HG03457 (cell line): ENCODE results near the gene PTPRN.

Experiments
- ATAC-seq: cut with Tn5 transposase; IDR thresholded peaks from one replicate; pipeline ENCODE4 v1.9.1; 2021; ENCODE audit warnings: moderate number of reproducible peaks; ENCODE audit not compliant: unreplicated experiment

The PTPRN gene

DNA sequence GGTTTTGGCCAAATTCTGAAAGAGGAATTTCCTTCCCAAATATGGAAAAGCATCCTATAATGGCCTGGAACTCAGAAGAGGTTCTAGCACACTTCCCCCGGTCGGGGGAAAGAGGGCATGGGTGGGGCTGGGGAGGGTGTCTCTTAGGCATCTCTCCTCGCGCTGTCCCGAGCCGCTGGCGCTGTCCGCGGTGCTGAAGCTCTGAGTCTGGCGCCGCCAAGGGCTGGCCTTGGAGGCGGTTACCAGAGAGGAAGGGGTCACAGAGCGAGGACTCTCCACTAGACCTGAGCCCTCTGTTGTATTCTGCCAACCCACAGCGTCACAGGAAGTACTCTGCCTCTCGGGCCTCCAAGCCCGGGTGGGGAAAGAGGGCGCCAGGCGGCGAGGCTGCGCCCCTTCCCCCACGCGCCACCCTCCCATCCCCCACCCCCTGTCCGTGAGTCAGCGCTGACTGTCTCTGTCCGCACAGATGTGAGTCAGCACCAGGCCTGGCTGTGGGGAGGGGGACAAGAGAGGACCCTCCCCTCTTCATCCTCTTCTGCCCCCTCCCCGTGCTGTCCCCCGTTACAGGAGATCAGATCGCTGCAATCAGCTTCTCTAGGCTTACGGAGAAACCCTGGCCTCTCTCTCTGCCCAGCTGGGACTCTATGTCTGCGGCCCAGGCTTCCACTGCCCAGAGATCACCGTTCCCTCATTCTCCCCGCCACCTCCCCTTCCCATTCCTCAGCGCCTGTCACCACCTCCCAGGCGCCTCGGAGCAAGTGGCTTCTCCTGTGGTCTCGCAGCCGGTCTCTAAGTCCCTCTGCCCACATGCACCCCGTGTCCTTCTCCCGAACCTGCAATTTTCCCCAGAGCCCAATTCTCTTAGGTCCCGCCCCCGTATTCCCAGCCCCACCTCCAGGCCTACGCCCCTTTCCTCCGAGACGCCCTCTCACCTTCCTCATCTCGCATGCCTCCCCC, 779 bp downstream of the PTPRN start:
- no peak for ATAC-seq

GRCh38 chr2:219306047-219306446, 3.2 kb downstream of the PTPRN start:
- no peak for ATAC-seq

GRCh38 chr2:219304223-219304622, 5.0 kb downstream of the PTPRN start:
- ATAC-seq = no peak

GRCh38 chr2:219302412-219302968, 6.7 kb downstream of the PTPRN start:
- no peak for ATAC-seq

DNA sequence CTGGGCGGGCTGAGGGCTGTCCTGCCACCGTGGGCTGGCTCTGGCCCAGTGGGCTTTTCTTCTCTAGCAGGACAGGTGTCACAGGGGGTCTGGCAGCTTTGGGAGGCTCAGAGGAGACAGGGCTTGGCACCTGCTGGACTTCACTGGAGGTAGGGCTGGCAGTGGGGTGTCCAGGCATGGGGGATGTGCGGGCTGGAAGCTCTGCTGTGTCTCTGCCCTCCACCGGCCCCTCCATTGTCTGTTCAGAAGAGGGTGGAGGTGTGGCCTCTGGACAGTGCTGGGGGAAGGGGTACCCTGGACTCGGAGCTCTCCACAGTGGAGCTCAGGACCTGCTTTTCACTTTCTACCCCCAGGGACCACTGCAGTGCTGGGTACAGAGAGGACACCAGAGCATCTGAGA, 9.2 kb downstream of the PTPRN start:
- no peak for ATAC-seq

DNA sequence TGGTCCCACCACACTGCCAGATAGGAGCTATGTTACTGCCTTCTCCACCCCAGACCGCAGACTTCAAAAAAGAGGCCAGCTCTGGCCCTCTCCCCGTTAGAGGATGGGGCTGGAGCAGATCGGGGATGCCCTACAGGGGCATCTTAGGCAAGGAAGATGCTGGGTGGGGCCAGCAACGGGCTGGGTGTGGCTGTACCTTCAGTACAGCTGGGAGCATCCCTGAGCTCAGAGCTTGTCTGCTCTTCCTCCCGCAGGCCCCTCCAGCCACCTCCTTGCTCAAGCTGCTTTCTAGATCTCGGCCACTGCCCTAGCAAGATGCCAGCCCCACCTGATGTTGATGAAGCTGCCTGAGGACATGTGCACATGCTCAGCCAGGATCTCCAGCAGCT, 9.8 kb downstream of the PTPRN start:
- no peak for ATAC-seq

GRCh38 chr2:219298759-219299371, 10.3 kb downstream of the PTPRN start:
- ATAC-seq = no peak

DNA sequence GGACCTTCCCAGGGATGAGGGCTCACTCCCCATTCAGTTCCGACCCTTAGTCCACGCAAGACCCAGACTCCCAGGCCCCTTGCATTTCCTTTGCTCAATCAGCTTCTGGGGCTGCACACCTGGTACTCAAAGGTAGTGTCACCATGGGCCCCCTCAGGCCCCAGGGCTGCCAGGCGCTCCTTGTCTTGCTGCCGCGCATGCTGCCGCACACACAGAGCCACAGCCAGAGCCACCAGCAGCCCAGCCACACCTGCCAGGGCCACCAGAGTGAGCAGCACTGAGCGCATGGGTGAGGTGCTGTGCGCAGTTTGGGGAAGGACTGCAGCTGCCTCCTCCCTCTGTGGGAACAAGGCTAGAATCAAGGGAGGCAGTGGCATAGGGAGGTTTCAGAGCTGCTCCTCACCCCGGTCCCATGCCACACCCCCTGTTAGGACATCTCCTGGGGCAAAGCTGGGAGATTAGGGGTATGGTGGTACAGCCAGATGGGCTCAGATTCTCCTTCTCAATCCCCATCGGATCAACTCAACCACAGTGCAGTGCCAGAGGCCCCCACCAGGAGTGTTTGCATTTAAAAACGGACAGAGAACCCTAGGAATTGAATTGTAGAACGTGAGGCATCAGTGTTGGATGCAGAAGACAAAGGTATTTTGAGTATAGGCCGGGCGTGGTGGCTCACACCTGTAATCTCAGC, 11.3 kb downstream of the PTPRN start:
- no peak for ATAC-seq

- ATAC-seq = no peak
Measured at GRCh38 chr2:219296631-219297391, 12.4 kb downstream of the PTPRN start.

DNA sequence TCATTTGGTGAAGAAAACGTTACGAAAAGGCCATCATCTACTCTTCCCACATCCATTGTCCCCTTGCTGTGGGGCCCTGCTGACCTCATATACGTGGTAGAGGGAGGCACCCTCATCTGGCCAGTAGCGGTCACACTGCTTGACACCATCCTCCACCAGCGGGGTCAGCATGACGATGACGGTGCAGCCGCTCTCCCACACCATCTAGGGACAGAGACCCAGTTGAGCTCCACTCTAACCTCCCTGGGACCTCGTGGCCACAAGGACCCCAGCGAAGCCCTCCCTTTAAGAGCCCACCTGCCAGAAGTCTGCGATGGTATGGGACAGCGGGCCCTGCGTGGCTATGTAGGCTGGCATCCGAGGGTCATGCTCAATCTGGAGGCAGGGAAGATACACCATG, 13.1 kb downstream of the PTPRN start:
- no peak for ATAC-seq

DNA sequence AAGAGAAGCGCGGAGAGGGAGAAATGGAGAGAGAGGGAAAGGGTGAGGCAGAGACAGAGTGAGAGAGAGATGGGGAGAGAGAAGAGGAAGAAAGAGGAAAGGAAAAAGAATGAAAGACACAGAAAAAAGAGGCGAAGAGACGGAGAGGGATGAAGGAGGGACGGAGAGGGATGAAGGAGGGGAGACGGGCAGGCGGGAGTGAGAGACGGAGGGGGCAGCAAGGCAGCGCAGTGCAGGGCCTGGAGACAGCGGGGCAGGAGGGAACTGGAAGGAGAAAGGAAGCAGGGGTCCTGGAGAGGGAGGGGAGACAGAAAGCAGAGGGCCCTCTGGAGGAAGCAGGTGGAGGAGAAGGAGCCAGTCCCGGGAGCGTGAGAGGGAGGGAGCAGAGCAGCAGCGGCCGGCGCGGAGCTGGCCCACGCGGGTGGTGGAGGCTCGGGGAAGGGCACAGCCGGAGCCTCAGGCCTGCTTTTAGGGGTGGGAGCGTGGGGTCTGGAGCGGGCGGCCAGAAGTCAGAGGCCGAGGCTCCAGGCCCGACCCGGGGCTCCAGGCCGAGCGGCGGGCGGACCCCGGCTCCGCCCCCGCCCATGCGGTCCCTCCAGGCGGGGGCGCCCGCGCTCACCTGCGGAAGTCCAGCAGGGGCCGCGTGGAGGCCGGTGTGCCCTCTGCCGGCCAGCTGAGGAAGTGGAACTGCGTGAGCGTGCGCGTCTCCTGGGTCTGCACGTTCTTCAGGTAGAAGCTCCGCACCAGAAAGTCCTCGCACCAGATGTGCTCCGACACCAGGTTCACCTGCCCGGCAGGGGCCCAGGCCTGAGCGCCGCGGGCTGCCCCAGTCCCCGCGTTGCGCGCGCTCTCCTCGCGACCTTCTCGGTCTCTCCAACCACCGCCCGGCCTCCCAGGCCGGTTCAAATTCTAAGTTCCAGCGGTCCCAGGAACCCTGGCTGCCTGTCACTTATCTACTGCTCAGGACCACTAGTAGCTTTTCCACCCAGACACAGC, 14.5 kb downstream of the PTPRN start:
- peak; percentile 69 for ATAC-seq

- ATAC-seq = no peak
Measured at GRCh38 chr2:219293736-219294231, 15.4 kb downstream of the PTPRN start.

GRCh38 chr2:219292616-219293015, 16.6 kb downstream of the PTPRN start:
- no peak for ATAC-seq

GRCh38 chr2:219291910-219292490, 17.2 kb downstream of the PTPRN start:
- no peak for ATAC-seq

DNA sequence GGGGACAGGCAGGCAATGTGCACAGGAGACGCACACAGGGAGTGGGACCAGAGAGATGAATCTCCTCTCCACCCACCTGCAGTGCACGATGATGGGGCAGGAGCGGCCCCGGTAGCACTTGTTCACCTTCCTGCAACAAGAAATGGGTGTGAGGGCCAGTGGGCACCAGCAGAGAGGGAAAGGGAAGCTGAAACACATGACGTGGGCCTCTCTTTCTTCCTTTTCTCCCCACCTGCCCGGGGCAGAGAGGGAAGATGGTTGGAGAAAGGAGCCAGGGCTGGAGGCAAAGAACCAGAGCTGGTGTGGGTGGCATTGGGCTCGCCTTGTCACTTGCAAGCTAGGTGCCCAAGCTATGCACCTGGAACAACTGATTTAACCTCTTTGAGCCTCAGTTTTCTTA, 17.8 kb downstream of the PTPRN start:
- ATAC-seq = no peak

DNA sequence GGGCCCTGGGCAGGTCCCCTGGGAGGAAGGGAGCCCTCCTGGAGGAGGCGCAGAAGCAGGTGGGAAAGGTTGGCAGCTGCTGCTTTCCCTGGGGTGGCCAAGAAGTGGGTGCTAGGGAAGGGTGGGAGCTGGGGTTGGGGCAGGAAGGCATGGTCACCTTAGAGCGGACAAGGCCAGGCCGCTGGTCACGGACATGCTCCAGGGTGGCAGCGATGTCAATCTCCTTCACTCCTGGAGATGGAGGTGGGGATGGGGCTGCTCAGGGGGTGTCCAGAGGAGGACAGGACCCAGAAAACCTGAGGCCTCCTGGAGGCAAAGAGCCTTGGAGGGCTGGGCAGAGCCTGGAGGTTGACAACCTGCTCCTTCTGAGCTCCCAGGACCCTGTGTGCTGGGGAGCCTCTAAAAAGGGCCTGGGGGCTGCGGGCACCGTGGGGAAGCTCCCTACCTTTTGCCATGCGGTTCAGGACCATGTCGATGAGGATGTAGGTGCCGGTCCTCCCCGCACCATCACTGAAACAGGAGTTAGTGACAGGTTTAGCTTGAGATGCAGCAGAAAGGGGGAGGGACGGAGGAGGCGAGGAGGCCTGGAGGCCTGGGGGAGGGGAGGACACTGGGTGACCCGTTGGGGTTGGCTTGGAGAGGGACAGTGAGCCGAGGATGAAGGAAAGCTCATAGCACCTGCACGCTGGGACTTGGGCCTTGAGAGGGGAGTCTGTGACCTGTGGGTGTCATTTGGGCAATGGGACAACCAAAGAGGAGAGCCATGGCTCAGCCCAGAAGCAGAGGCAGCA, 18.6 kb downstream of the PTPRN start:
- no peak for ATAC-seq

DNA sequence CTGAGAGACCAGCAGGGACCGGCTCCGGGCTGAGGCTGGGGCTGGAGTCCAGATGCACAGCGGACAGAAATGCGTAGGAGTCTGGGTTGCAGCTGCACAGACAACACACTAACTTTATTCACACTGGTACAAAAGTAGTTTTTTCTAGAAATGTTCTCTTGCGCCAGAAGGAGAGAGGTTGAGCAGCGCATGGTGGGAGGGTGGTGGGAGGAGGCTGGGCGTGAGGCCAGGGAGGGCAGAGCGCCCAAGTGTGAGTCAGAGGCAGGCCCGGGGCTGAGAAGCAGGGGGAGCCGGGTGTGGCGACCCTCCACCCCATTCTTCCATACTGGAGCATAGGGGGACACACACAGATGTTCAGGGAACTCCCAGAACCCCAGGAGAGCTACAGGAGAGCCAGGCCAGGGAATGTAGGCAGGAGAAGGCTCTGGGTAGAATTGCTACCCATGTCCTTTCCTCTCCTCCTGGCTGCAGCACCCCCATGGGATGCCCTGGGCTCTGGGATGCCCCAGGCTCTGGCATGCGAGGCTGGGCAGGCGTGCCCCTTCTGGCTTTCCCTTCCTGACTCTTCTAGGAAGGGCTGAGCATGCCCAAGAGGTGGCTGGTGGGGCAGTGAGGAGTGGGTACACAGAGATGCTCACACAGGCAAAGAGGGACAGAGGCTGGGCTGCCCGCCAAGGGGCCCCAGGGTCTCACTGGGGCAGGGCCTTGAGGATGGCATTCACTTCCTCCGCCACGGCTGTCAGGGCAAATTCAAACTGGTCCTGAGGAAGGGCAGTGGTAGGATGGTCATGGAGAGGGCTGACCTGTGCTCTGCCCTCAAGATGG, 19.5 kb downstream of the PTPRN start:
- no peak for ATAC-seq
